Measurements from ENCODE around the gene MCOLN3. TPM values are rescaled to one million over a fixed set of nuclear protein-coding genes. Genes with fewer than 3 reads are reported as not detected.

MCOLN3 gene
- total RNA-seq, 4 donors from 2014 or later = 0.52 to 3.2 (median 1.6) TPM

DNA sequence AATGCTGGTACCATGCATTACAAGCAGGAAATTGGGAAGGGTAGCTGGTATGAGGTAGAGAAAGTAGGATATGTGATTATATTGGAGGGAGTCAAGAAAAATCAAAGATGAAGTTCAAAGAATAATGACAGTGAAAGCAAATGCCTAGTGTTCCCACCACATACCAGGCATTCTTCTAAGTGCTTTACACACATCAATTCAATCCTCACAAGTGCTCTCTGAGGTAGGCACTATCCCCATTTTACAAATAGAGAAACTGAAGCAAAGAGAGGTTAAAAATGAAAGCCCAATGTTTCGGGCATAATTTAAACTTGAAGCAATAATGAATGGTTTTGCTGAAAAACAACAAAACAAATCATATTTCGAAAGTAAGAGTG lies 40.1 kb upstream of the MCOLN3 start:
- no peaks in the 10 kb centered on the region for H3K9me3 ChIP-seq
- ATAC-seq = no peak

DNA sequence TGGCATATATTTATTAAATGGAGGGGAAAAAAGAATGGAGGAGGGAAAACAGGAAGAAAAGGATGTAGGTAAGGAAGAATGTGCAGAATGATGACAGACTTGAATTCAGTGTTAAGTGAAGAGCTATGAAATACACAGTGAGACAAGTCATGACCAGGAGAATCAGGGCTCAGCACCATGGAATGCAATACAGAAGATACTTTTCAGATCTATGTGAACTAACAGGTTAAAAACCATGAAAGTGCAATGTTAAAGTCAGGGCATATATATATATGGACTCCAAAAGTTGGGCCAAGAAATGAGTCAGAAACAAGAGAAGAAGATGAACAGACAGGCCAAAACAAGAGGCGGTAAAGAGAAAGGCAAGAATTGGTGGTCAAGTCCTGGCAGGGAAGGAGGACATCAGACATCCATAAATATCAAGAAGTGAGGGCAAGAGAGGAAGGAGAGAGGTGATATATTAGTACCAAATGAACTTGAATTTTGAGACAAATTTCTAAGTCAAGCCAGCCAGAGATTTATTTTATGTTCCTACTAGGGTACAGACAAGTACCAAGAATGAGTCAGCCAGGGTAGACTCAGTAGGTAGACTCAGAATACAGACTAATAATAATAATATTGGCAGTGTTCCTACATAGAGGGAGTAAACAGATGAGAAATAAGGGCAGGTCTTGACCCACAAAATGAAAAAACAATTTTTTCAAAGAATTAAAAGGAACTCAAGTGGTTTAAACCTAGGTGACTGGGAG lies 39.5 kb upstream of the MCOLN3 start:
- TF ChIP-seq POLR2AphosphoS5 (IDR thresholded peaks at IDR 0.05) = no peak
- TF ChIP-seq EP300 (IDR thresholded peaks at IDR 0.05) = no peak
- TF ChIP-seq POLR2A (IDR thresholded peaks at IDR 0.05) = no peak
- TF ChIP-seq, protein P1, sequence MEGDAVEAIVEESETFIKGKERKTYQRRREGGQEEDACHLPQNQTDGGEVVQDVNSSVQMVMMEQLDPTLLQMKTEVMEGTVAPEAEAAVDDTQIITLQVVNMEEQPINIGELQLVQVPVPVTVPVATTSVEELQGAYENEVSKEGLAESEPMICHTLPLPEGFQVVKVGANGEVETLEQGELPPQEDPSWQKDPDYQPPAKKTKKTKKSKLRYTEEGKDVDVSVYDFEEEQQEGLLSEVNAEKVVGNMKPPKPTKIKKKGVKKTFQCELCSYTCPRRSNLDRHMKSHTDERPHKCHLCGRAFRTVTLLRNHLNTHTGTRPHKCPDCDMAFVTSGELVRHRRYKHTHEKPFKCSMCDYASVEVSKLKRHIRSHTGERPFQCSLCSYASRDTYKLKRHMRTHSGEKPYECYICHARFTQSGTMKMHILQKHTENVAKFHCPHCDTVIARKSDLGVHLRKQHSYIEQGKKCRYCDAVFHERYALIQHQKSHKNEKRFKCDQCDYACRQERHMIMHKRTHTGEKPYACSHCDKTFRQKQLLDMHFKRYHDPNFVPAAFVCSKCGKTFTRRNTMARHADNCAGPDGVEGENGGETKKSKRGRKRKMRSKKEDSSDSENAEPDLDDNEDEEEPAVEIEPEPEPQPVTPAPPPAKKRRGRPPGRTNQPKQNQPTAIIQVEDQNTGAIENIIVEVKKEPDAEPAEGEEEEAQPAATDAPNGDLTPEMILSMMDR (IDR thresholded peaks at IDR 0.05) = no peak
- H3K27me3 ChIP-seq = no peaks in the 10 kb centered on the region
- H3K9me3 ChIP-seq = no peaks in the 10 kb centered on the region
- no peaks in the 10 kb centered on the region for H3K4me1 ChIP-seq
- H3K36me3 ChIP-seq = no peaks in the 10 kb centered on the region
- H3K4me3 ChIP-seq = no peak overlapping the region
- no peak for ATAC-seq
- H3K27ac ChIP-seq = no peak overlapping the region
- 85% methylated on average over 1 of the region's 1 CpG; no CpG with 5 or more reads in 1 of the 2 donors for WGBS, 2 donors (ENCODE audit: low coverage in 1 of 2)

More for the DNA sequence above, 40.1 kb upstream of the MCOLN3 start:
- TF ChIP-seq, protein P1 (IDR thresholded peaks at IDR 0.05) = no peak
- no peak for TF ChIP-seq POLR2AphosphoS5 (IDR thresholded peaks at IDR 0.05)
- TF ChIP-seq POLR2A (IDR thresholded peaks at IDR 0.05) = no peak
- no peak for TF ChIP-seq EP300 (IDR thresholded peaks at IDR 0.05)
- H3K4me3 ChIP-seq = no peak overlapping the region
- 69 to 86% methylated on average over 2 of the region's 2 CpGs for WGBS, 2 donors (ENCODE audit: low coverage in 1 of 2)
- H3K27ac ChIP-seq = no peak overlapping the region
- H3K4me1 ChIP-seq = no peaks in the 10 kb centered on the region
- H3K27me3 ChIP-seq = no peaks in the 10 kb centered on the region
- no peaks in the 10 kb centered on the region for H3K36me3 ChIP-seq

DNA sequence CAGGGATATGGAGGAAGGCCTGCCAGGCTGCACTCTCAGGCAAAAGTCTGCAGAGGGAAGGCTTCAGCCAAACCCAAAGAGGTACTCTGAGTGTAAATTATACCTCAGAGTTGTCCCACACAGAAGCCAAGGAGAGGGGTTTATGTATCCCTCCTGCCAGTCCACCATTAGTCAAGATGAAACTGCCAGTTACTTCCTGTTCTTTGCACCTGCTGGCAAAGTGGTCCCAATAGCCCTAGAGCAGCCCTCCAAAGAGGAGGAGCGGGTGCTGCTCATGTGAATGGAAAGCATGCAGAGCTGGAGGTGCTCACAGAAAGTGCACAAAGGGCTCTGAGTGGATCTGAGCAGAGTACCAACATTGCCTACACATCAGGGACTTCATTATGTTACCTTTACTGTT lies 37.1 kb upstream of the MCOLN3 start:
- no peak for TF ChIP-seq EP300 (IDR thresholded peaks at IDR 0.05)
- no peak for TF ChIP-seq POLR2AphosphoS5 (IDR thresholded peaks at IDR 0.05)
- TF ChIP-seq POLR2A (IDR thresholded peaks at IDR 0.05) = no peak
- TF ChIP-seq, protein P1 (IDR thresholded peaks at IDR 0.05) = no peak
- H3K4me1 ChIP-seq = no peaks in the 10 kb centered on the region
- ATAC-seq = no peak
- 83% methylated on average over 1 of the region's 1 CpG; no CpG with 5 or more reads in 1 of the 2 donors for WGBS, 2 donors (ENCODE audit: low coverage in 1 of 2)
- H3K4me3 ChIP-seq = no peak overlapping the region
- H3K27ac ChIP-seq = no peak overlapping the region
- H3K9me3 ChIP-seq = no peaks in the 10 kb centered on the region
- H3K27me3 ChIP-seq = no peaks in the 10 kb centered on the region
- no peaks in the 10 kb centered on the region for H3K36me3 ChIP-seq

DNA sequence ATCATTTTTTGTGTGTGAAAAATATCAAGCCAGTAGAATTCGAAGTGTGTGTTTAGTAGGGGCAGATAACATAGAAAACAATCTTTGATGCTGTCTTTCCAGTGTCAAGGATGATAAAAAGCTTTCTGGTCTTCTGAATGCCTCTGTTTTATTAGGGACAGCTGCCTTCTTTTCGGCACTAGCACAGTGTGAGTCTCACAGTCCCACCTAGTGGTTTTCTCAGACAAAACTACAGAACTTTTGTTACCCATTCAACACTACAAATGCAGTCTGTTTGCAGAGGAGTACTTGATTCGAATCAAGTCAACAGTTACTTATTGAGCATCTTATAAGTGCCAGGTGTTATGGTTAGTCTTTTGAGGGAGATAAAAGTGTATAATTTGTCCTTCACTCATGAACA lies 30.6 kb upstream of the MCOLN3 start:
- WGBS, 2 donors (ENCODE audit: low coverage in 1 of 2) = 18 to 52% methylated on average over 3 of the region's 3 CpGs
- no peaks in the 10 kb centered on the region for H3K27me3 ChIP-seq

More for the DNA sequence above, 30.6 kb upstream of the MCOLN3 start:
- ATAC-seq = no peak
- H3K27ac ChIP-seq = no peak overlapping the region
- no peaks in the 10 kb centered on the region for H3K36me3 ChIP-seq
- H3K9me3 ChIP-seq = no peaks in the 10 kb centered on the region
- TF ChIP-seq POLR2A (IDR thresholded peaks at IDR 0.05) (no peak), POLR2AphosphoS5 (IDR thresholded peaks at IDR 0.05) (no peak), EP300 (IDR thresholded peaks at IDR 0.05) (no peak)
- TF ChIP-seq, protein P1 (IDR thresholded peaks at IDR 0.05) = peak in 1 of 4 experiments; percentile 12
- H3K4me1 ChIP-seq = no peaks in the 10 kb centered on the region
- H3K4me3 ChIP-seq = no peak overlapping the region

Measured in gastroesophageal sphincter (tissue), 4 donors.